ENCODE measurements around the gene KLF6. TPM values are rescaled to one million over a fixed set of nuclear protein-coding genes. Genes with fewer than 3 reads are reported as not detected.

KLF6 gene
- total and polyA plus RNA-seq, 2 donors (not counting 1 experiment from before 2014, with no cell fraction given): 175 to 921 TPM

DNA sequence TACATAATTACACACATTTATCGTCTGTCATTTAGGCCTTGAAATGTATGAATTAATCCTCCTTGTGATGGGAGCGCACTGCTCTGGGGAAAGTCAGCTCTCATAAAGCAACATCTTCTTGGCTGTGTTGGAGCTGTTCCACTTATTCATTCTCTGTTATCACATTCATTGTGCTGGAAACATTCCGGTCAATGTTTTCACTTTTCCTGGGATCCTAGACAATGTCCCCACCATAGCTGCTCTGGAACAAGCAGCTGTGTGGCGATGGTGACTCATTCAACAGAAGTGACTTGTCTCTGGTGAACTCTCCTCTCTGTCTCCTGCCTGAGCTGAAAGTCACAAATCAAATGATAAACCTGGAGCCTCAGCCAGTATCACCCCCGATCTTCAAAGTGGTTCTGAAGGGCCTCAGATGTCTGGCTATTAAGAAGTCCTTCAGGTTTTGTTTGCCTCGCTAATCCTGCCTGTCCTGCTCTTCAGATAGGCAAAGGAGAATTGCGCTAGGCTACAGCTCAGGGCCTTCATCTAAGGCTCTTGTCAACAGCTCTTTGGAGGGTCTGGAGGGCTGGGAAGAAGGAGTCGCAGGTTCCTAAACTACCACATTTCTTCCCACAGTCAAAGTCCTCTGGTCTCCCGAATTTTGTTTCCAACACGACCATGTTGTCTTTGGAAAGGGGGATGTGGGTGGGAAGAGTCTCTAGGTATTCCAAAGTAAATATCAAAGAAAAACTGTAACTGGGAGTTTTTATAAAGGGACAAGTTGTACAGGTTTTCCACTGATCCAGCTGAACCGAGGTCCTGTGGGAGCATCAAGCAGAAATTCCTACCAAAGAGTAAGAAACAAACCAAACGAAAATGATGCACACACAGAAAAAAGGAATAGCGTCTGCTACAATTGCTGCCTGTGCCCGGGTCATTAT is 29.3 kb downstream of the KLF6 start:
- Mint-ChIP-seq H3K9me3 (ENCODE audit: insufficient read depth) (no peaks in the 10 kb centered on the region), H3K27ac (peak overlapping the region; percentile 17), H3K4me1 (peaks cover 38% of the 10 kb centered on the region), H3K27me3 (no peaks in the 10 kb centered on the region), H3K4me3 (no peak overlapping the region)
- Histone ChIP-seq H4K20me1 (ENCODE audit: control insufficient read depth, insufficient read depth, low read length, poor library complexity, severe bottlenecking) (no peaks in the 10 kb centered on the region), H3K4me3 (ENCODE audit: control extremely low read depth in 1 of 5, extremely low read depth in 1 of 5, insufficient read depth in 1 of 5, low read depth in 2 of 5, low read length in 4 of 5) (no peak overlapping the region), H3K27ac (ENCODE audit: low read length in 2 of 2) (no peak overlapping the region), H3K4me1 (ENCODE audit: control insufficient read depth in 2 of 2, insufficient read depth in 2 of 2, low read length in 2 of 2) (peaks cover 34 to 38% of the 10 kb centered on the region in 2 donors), H3K9ac (ENCODE audit: low read length) (no peak overlapping the region), H2AFZ (ENCODE audit: insufficient read depth, low read depth, low read length, poor library complexity, severe bottlenecking) (no peak overlapping the region), H3K27me3 (replicated peaks in 1 of 4; ENCODE audit: control extremely low read depth in 1 of 4, control insufficient read depth in 3 of 4, insufficient read depth in 4 of 4, low read length in 3 of 4) (no peaks in the 10 kb centered on the region), H3K4me2 (replicated peaks; ENCODE audit: low read depth, low read length, poor library complexity, severe bottlenecking) (no peak overlapping the region), H3K79me2 (ENCODE audit: control insufficient read depth, insufficient read depth, low read length) (peaks cover 5% of the 10 kb centered on the region), H3K36me3 (replicated peaks in 1 of 2; ENCODE audit: control extremely low read depth in 1 of 2, control insufficient read depth in 1 of 2, extremely low read depth in 1 of 2, insufficient read depth in 2 of 2, low read length in 1 of 2) (no peaks in the 10 kb centered on the region), H3K9me3 (ENCODE audit: control extremely low read depth in 1 of 3, control insufficient read depth in 2 of 3, insufficient read depth in 1 of 3, low read length in 2 of 3) (peaks cover 0 to 12% (median 4%) of the 10 kb centered on the region in 3 donors)
- POLR2A ChIA-PET: interaction anchor here (0.6 kb wide), 1 partner anchor 208 kb away, joined by 3 read pairs; no protein-coding TSS in a partner anchor
- intact Hi-C loops (cut with micrococcal nuclease): loop anchor here (2.0 kb wide), 1 partner anchor 577 kb away; no protein-coding TSS in a partner anchor
- CTCF ChIA-PET: interaction anchor here (1.2 kb wide), 1 partner anchor 21 kb away, joined by 5 read pairs; no protein-coding TSS in a partner anchor
- ATAC-seq (ENCODE audit: low read depth) (no peak), DNase-seq (no peak)
- 97% methylated on average over 9 of the region's 14 CpGs for WGBS (ENCODE audit: insufficient coverage)
- no peak for TF ChIP-seq EZH2 (IDR thresholded peaks at IDR 0.05; ENCODE audit: borderline replicate concordance, insufficient read depth, low read depth, low read length, poor library complexity, severe bottlenecking)
- TF ChIP-seq, protein P1, sequence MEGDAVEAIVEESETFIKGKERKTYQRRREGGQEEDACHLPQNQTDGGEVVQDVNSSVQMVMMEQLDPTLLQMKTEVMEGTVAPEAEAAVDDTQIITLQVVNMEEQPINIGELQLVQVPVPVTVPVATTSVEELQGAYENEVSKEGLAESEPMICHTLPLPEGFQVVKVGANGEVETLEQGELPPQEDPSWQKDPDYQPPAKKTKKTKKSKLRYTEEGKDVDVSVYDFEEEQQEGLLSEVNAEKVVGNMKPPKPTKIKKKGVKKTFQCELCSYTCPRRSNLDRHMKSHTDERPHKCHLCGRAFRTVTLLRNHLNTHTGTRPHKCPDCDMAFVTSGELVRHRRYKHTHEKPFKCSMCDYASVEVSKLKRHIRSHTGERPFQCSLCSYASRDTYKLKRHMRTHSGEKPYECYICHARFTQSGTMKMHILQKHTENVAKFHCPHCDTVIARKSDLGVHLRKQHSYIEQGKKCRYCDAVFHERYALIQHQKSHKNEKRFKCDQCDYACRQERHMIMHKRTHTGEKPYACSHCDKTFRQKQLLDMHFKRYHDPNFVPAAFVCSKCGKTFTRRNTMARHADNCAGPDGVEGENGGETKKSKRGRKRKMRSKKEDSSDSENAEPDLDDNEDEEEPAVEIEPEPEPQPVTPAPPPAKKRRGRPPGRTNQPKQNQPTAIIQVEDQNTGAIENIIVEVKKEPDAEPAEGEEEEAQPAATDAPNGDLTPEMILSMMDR (IDR thresholded peaks at IDR 0.05): no peak
